ENCODE measurements around the gene FNDC5.

- no peak for TF ChIP-seq CTCF (IDR thresholded peaks at IDR 0.05)
- no peak for TF ChIP-seq EZH2 (IDR thresholded peaks at IDR 0.05)
- TF ChIP-seq EZH2phosphoT487 (IDR thresholded peaks at IDR 0.05): no peak
These were observed 10.1 kb downstream of the FNDC5 start for GRCh38 chr1:32860566-32860965.
